Caco-2 (cell line): ENCODE measurements around the gene TESK2. TPM values are rescaled to one million over a fixed set of nuclear protein-coding genes. Genes with fewer than 3 reads are reported as not detected.
"Not testable (repeated sequence)": the region's sequence is repeated elsewhere in the genome, so short reads cannot be mapped to it uniquely, and the experiment has no call there.

ENCODE experiments used
- BruUV-seq: library from RNA; stranded (reverse); fragments of 400-500 nt; replicated peaks from 2 replicates; lab custom pipeline; 2021; lab: Mats Ljungman, UMichigan
- CTCF ChIA-PET: fragments of 300-600 bp; sonication (Branson Sonifier 250); formaldehyde crosslinking; loops from one replicate; lab custom pipeline; 2022; ENCODE audit warnings: antibody characterized with exemption; lab: Charles Lee
- POLR2A ChIA-PET: fragments of 300-600 bp; sonication (Branson Sonifier 250); formaldehyde crosslinking; loops from one replicate; lab custom pipeline; 2022; ENCODE audit warnings: antibody characterized with exemption; lab: Charles Lee
- DNase-seq, 2 experiments: peaks; one replicate each; pipeline versions ENCODE4 v3.0.0 to v3.0.0-alpha.2; 2020 to 2022
- H3K27me3 ChIP-seq: replicated peaks from 2 replicates; pipeline ENCODE4 v1.6.0; 2011; ENCODE audit warnings: low read length; ENCODE audit not compliant: control insufficient read depth, insufficient read depth
- H3K36me3 ChIP-seq: 2 replicates; pipeline ENCODE4 v1.5.1; 2011; ENCODE audit warnings: low read length; ENCODE audit not compliant: control insufficient read depth, insufficient read depth
- H3K4me1 ChIP-seq: fragments of 250-450 bp; sonication (Bioruptor Pico); 2 replicates; pipeline ENCODE4 v1.5.1; 2020; ENCODE audit warnings: mild to moderate bottlenecking
- H3K4me3 ChIP-seq: 2 replicates; pipeline ENCODE4 v1.5.1; 2011; ENCODE audit warnings: low read depth, mild to moderate bottlenecking, control low read depth, low read length
- H3K9me3 ChIP-seq: fragments of 250-450 bp; sonication (Bioruptor Pico); 2 replicates; pipeline ENCODE4 v1.5.1; 2020; ENCODE audit warnings: mild to moderate bottlenecking, moderate library complexity
- H3K27ac Mint-ChIP-seq: one replicate; pipeline ENCODE4 v1.8.0; 2022; ENCODE audit warnings: mixed read lengths; ENCODE audit not compliant: unreplicated experiment
- H3K27me3 Mint-ChIP-seq: one replicate; pipeline ENCODE4 v1.8.0; 2022; ENCODE audit warnings: mixed read lengths; ENCODE audit not compliant: insufficient read depth, unreplicated experiment
- H3K36me3 Mint-ChIP-seq: one replicate; pipeline ENCODE4 v1.8.0; 2022; ENCODE audit warnings: mild to moderate bottlenecking, mixed read lengths; ENCODE audit not compliant: insufficient read depth, unreplicated experiment
- H3K4me1 Mint-ChIP-seq: one replicate; pipeline ENCODE4 v1.8.0; 2022; ENCODE audit warnings: low read depth, mixed read lengths; ENCODE audit not compliant: unreplicated experiment
- H3K4me3 Mint-ChIP-seq: one replicate; pipeline ENCODE4 v1.8.0; 2022; ENCODE audit warnings: mild to moderate bottlenecking, moderate library complexity, mixed read lengths; ENCODE audit not compliant: unreplicated experiment
- H3K9me3 Mint-ChIP-seq: one replicate; pipeline ENCODE4 v1.8.0; 2022; ENCODE audit warnings: mixed read lengths; ENCODE audit not compliant: unreplicated experiment
- CTCF ChIP-seq, 2 experiments: fragments of 200-600 bp in 1 of 2; IDR thresholded peaks; 1 replicate in 1 of 2; 2 replicates in 1 of 2; pipeline versions ENCODE4 v1.5.1 to v1.8.0; 2011 to 2022; ENCODE audit warnings: antibody characterized with exemption in 1 of 2, control low read depth in 1 of 2, inconsistent platforms in 1 of 2, low read depth in 1 of 2, low read length in 1 of 2, mild to moderate bottlenecking in 1 of 2, moderate library complexity in 1 of 2; ENCODE audit not compliant: insufficient read depth in 1 of 2, severe bottlenecking in 1 of 2, unreplicated experiment in 1 of 2
- intact Hi-C: fragments of 100-400 bp; cut with micrococcal nuclease; formaldehyde crosslinking; loops from one replicate; pipeline ENCODE4 v1.10.0; 2022; ENCODE audit not compliant: unreplicated experiment
- total RNA-seq: library from RNA; stranded (reverse); gene quantifications from 2 replicates; pipeline ENCODE4 v1.2.3, GENCODE V29; 2022

The TESK2 gene
- total RNA-seq, 1 experiment from 2014 or later, result 14.7 TPM

GRCh38 chr1:45521413-45522323, 30.7 kb upstream of the TESK2 start, which contains the start of gene PRDX1:
TSS of gene PRDX1 (minus strand) at chr1:45521884. CDS start at chr1:45519043, 2,841 bp downstream.
- Mint-ChIP-seq H3K4me3 (peak within 1 kb of the TSS; percentile 82), H3K9me3 (no peaks in the 10 kb centered on the region), H3K27ac (peak within 1 kb of the TSS; percentile 98), H3K27me3 (no peaks in the 10 kb centered on the region), H3K36me3 (peaks cover 64% of the 10 kb centered on the region), H3K4me1 (peaks cover 28% of the 10 kb centered on the region)
- DNase-seq, result peak; percentile 96 to 97
- CTCF ChIA-PET, result interaction anchor here (0.8 to 1.5 kb wide), 4 partner anchors 9 to 48 kb away, joined by 3 to 9 read pairs (median 4); partner anchors contain the start of gene MMACHC
- Histone ChIP-seq H3K36me3 (no peaks in the 10 kb centered on the region; the same call in 1 of the 2 replicates), H3K27me3 (no peaks in the 10 kb centered on the region), H3K4me1 (peaks cover 46% of the 10 kb centered on the region), H3K9me3 (no peaks in the 10 kb centered on the region; the same call in 1 of the 2 replicates), H3K4me3 (peak within 1 kb of the TSS; percentile 75)
- POLR2A ChIA-PET, result interaction anchor here (0.5 to 2.6 kb wide), 22 partner anchors 9 to 1916 kb away, joined by 3 to 40 read pairs (median 4); partner anchors contain the start of genes AKR1A1, CCDC163, FOXD2 and MMACHC
- TSS peak; percentile 71 for BruUV-seq
- intact Hi-C loops, result loop anchor here (2.0 kb wide), 2 partner anchors 29 to 49 kb away; partner anchors contain the start of gene AKR1A1
- TF ChIP-seq CTCF (IDR thresholded peaks at IDR 0.05; ENCODE audit: insufficient read depth in 1 of 2, low read depth in 1 of 2, low read length in 1 of 2, severe bottlenecking in 1 of 2, unreplicated experiment in 1 of 2), result peak in 1 of 2 experiments; percentile 1

GRCh38 chr1:45519774-45520173, 28.8 kb upstream of the TESK2 start:
- peaks cover 83% of the 10 kb centered on the region for H3K36me3 Mint-ChIP-seq
- H3K9me3 Mint-ChIP-seq, POLR2A ChIA-PET, H3K36me3 ChIP-seq, H3K4me3 ChIP-seq, H3K27me3 ChIP-seq, H3K27ac Mint-ChIP-seq, DNase-seq, H3K9me3 ChIP-seq, H3K27me3 Mint-ChIP-seq, CTCF ChIA-PET, BruUV-seq: not testable (repeated sequence)
- peaks cover 32% of the 10 kb centered on the region for H3K4me1 Mint-ChIP-seq
- peaks cover 48% of the 10 kb centered on the region for H3K4me1 ChIP-seq
- peak overlapping the region; percentile 82 for H3K4me3 Mint-ChIP-seq
- intact Hi-C loops, result loop anchor here (2.0 kb wide), 2 partner anchors 31 to 51 kb away; partner anchors contain the start of gene AKR1A1

GRCh38 chr1:45518910-45519309, 27.9 kb upstream of the TESK2 start:
- Mint-ChIP-seq H3K36me3 (peaks cover 92% of the 10 kb centered on the region), H3K4me3 (peak overlapping the region; percentile 82), H3K27me3 (no peaks in the 10 kb centered on the region), H3K27ac (no peak overlapping the region), H3K9me3 (no peaks in the 10 kb centered on the region), H3K4me1 (peaks cover 41% of the 10 kb centered on the region)
- no peak overlapping the region for H3K4me3 ChIP-seq
- no peaks in the 10 kb centered on the region; the same call in 1 of the 2 replicates for H3K36me3 ChIP-seq
- peaks cover 56% of the 10 kb centered on the region for H3K4me1 ChIP-seq
- H3K27me3 ChIP-seq, result no peaks in the 10 kb centered on the region
- POLR2A ChIA-PET, result no interaction called here
- no peaks in the 10 kb centered on the region; the same call in 1 of the 2 replicates for H3K9me3 ChIP-seq
- TF ChIP-seq CTCF (IDR thresholded peaks at IDR 0.05; ENCODE audit: insufficient read depth in 1 of 2, low read depth in 1 of 2, low read length in 1 of 2, severe bottlenecking in 1 of 2, unreplicated experiment in 1 of 2), result no peak
- TSS peak; percentile 9 for BruUV-seq
- intact Hi-C loops, result no loop called here
- CTCF ChIA-PET, result interaction anchor here (0.7 kb wide), 1 partner anchor 21 kb away, joined by 6 read pairs; no protein-coding TSS in a partner anchor
- DNase-seq, result no peak

GRCh38 chr1:45518366-45518765, 27.4 kb upstream of the TESK2 start:
- peaks cover 97% of the 10 kb centered on the region for H3K36me3 Mint-ChIP-seq
- peaks cover 45% of the 10 kb centered on the region for H3K4me1 Mint-ChIP-seq
- BruUV-seq, intact Hi-C loops, H3K27me3 Mint-ChIP-seq, DNase-seq, H3K4me3 ChIP-seq, H3K4me3 Mint-ChIP-seq, H3K9me3 Mint-ChIP-seq, H3K36me3 ChIP-seq, H3K27ac Mint-ChIP-seq, H3K27me3 ChIP-seq, H3K9me3 ChIP-seq: not testable (repeated sequence)
- POLR2A ChIA-PET, result interaction anchor here (0.5 kb wide), 1 partner anchor 41 kb away, joined by 5 read pairs; no protein-coding TSS in a partner anchor
- peaks cover 62% of the 10 kb centered on the region for H3K4me1 ChIP-seq
- CTCF ChIA-PET, result interaction anchor here (0.7 kb wide), 2 partner anchors 21 to 179 kb away, joined by 4 to 6 read pairs; no protein-coding TSS in a partner anchor
